GM19452 (cell line): ENCODE results near the gene TAF4B.
A peak's percentile ranks its signal among the peaks of the same experiment; 100 is the strongest.
"Not testable (repeated sequence)": the region's sequence is repeated elsewhere in the genome, so short reads cannot be mapped to it uniquely, and the experiment has no call there.

Experiments used
- ATAC-seq: cut with Tn5 transposase; IDR thresholded peaks from one replicate; pipeline ENCODE4 v1.9.1; 2021; ENCODE audit not compliant: unreplicated experiment

Gene TAF4B

DNA sequence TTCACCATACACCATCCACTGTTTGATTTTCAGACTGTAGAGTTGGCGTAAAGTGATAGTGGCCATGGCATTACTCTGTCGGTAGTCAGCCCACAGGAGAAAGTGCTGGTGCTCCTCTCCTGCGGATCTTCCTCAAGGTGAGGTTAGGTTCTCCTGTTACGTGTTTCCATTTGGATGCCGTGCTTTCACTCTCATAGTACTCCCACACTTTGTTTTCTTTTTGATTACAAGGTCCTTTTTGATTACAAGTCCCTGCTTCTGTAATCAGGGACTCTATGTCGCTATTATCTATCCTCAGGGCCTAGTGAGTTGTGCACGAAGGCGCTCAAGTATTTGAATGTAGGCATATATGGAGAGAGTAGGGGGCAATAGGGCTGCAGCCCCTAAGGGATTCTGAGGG is 4.3 kb downstream of the TAF4B start:
- no peak for ATAC-seq

- no peak for ATAC-seq
These were observed 7.0 kb downstream of the TAF4B start for GRCh38 chr18:26233208-26233607.

DNA sequence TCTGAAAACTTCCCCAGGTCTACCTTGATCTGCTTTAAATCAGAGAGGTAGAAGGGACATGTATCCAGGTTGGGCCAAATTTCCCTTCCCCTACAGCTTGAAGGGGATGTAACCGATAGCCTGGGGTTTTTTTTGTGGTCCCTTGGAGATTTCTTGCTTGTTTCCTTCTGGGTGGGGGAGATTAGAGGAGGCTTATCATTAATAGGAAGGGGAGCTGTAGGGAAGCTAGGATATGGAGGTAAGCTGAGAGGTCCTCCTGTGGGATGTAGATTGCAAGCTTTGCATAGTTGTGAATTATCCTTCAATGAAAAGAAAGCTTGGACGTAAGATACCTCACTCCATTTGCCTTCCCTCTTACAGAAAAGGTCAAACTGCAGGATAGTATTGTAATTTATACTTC is 11.1 kb downstream of the TAF4B start:
- not testable (repeated sequence) for ATAC-seq

- not testable (repeated sequence) for ATAC-seq
These were observed 12.5 kb downstream of the TAF4B start for GRCh38 chr18:26238718-26239117.

- not testable (repeated sequence) for ATAC-seq
These were observed 16.1 kb downstream of the TAF4B start for GRCh38 chr18:26242392-26242791.

GRCh38 chr18:26245434-26245833 is 19.2 kb downstream of the TAF4B start:
- not testable (repeated sequence) for ATAC-seq

- ATAC-seq, result no peak
These were observed 26.2 kb downstream of the TAF4B start for GRCh38 chr18:26252411-26252810.

DNA sequence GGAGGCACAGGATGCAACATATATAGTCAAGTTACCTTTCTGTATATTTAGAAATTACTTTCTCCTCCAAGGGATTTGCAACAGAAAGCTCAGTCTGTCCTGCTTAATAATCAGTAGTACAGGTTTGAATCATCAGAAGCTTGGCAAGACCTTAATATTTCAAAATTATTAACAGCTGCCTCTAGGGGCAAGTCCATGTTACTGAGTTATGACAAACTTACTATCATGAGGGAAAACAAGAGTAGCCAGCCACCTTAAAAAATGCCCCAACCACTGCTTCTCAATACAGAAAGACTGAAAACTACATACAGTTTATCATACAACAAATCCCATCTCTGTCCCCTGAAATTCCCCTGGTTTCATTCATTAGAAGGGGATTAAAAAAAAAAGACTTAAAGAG is 28.6 kb downstream of the TAF4B start:
- ATAC-seq, result peak; percentile 51

DNA sequence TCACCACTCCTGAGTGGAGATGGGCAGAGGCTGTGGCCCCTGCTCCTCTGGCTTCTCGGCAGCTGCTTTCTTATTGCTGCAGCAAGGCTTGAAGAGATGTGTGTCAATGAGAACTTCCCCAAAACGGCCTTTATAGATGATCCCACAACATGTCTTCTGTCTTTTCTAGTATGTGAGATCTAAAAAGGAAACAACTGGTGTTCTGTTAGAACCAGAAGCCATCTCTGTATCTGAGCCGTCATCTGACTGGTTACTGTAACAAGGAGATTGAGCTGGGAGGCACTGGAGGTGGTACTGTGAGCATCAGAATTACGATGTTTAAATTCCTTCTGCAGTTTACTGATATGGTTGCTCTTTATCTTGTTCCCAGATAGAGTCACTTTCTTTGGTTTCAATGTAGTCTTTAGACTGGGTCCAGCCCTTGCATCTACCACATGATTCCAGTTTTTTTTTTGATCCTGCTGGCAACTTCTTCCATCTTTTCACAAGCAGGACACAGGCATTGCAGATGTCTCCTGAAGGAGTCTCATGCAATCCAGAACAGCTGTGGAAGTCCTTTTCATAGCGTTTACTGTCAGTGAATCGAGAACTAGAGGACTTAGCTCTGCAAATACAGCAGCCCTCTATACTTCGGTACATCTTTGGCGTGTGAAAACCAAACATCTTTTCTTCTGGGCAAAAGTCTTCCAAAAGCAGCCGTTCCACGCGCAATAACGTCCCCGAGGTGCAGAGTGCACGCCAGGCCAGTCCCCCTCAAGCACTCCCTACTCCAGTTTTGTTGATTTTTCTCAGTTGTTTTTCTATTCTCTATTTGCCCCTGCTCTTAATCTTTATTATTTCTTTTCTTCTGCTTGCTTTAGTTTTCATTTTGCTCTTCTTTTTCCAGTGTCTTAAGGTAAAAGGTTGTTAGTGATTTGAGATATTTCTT is 29.7 kb downstream of the TAF4B start:
- no peak for ATAC-seq

DNA sequence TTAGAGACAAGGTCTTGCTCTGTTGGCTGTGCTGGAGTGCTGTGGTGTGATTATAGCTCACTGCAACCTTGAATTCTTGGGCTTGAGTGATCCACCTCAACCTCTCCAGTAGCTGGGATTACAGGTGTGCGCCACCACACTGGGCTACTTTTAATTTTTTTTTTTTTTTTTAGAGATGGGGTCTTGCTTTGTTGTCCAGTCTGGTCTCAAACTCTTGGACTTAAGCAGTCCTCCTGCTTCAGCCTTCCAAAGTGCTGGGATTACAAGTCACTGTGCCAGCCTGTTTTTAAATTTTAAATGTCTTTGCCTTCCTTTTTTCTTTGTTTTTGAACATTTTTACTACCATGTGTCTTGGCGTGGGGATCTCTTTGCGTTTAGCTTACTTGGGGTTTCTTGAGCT is 32.5 kb downstream of the TAF4B start:
- ATAC-seq, result no peak

- ATAC-seq, result not testable (repeated sequence)
These were observed 33.2 kb downstream of the TAF4B start for GRCh38 chr18:26259416-26259815.

- ATAC-seq, result no peak
These were observed 35.9 kb downstream of the TAF4B start for GRCh38 chr18:26262156-26262555.

- no peak for ATAC-seq
These were observed 41.2 kb downstream of the TAF4B start for GRCh38 chr18:26267357-26267930.

GRCh38 chr18:26268454-26268853 is 42.2 kb downstream of the TAF4B start:
- ATAC-seq, result no peak

DNA sequence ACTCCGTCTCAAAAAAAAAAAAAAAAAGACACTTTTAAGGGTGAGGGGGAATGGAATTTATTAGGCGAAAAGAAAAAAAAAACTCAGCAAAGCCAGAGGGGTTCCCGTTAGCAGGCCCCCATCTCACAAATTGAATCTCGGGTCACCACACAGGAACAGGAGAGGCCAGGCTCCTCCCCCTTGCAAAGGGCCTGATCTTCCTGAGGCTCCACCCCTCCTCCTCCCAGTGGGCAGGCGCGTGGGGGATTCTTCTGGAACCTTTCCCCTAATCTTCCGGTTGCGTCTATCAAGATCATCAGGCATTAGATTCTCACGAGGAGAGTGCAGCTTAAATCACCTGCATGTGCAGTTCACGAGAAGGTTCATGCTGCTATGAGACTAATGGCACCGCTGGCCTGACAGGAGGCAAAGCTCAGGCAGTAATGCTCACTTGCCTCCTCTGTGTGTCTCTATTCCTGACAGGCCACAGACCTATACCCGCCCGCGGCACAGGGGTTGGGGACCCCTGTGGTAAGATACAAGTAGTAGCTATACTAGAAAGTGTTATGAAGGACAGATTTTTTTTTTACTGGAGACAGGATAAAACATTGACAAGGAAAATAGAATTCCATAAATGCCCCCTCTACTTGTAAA is 45.8 kb downstream of the TAF4B start:
- ATAC-seq, result no peak

- ATAC-seq, result no peak
These were observed 51.1 kb downstream of the TAF4B start for GRCh38 chr18:26277374-26277773.

DNA sequence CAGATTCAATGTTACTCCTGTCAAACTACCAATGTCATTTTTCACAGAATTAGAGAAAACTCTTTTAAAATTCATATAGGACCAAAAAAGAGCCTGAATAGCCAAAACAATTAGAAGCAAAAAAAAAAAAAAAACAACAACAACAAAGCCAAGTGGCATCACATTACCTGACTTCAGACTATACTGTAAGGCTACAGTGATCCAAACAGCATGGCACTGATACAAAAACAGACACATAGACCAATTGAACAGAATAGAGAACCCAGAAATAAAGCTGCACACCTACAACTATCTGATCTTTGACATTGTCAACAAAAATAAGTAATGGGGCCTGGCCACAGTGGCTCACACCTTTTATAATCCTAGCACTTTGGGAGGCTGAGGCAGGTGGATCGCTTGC is 53.2 kb downstream of the TAF4B start:
- no peak for ATAC-seq

DNA sequence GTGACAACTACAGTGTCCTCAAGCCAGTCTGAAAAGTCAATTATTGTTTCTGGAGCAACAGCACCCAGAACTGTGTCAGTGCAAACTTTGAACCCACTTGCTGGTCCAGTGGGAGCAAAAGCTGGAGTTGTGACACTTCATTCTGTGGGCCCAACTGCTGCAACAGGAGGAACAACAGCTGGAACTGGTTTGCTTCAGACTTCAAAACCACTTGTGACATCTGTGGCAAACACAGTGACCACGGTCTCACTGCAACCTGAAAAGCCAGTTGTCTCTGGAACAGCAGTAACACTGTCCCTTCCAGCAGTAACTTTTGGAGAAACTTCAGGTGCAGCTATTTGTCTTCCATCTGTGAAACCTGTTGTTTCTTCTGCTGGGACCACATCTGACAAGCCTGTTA is 59.8 kb downstream of the TAF4B start:
- peak; percentile 63 for ATAC-seq

DNA sequence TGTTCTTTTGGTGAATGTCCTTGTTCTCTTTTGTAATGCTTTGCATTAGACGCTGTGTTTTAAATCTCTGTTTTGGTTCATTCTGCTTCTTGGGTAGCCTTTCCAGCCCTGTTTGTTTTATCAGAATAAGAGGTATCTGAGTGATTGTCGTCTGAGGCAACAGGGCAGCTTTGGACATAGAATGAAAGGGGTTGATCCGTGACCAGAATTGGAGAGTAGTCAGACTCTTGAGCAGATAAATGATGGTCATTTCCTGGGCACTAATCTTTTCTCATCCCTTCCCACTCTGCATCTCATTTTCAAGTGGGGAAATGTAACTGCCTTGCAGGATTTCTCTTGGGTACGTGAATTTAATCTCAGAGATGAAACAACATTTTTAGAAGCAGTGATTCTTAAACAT is 61.4 kb downstream of the TAF4B start:
- no peak for ATAC-seq

GRCh38 chr18:26290385-26290784 is 64.1 kb downstream of the TAF4B start:
- ATAC-seq, result no peak

DNA sequence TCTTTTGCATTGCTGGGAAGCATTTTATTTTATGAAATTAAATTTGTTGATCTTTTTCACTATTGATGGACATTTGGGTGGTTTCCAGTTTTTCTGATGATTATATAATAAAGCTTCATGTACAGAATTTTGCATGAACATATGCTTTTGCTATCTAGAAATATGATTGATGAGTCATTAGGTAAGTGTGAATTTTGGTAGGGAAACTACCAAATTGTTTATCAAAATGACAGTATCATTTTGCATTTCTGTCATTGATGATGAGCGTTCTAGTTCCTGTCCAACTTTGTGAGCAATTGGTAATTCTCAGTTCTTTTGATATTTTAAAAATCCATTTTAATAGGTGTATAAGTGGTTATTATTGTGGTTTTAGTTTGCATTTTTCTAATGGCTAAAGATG is 67.7 kb downstream of the TAF4B start:
- ATAC-seq, result no peak

GRCh38 chr18:26298107-26298506 is 71.9 kb downstream of the TAF4B start:
- ATAC-seq, result no peak
